PC-3 (cell line): ENCODE results near the gene INF2. TPM values are rescaled to one million over a fixed set of nuclear protein-coding genes. Genes with fewer than 3 reads are reported as not detected.

Experiments used
- ATAC-seq: fragments of 200-7000 bp; cut with Tn5 transposase; 2 replicates; pipeline ENCODE4 v1.9.1; 2020; ENCODE audit warnings: mild to moderate bottlenecking, moderate library complexity
- BruUV-seq: library from RNA; stranded (reverse); fragments of 400-500 nt; replicated peaks from 2 replicates; lab custom pipeline; 2021; lab: Mats Ljungman, UMichigan
- CTCF ChIA-PET: fragments of 300-600 bp; sonication (Branson Sonifier 250); formaldehyde crosslinking; loops from one replicate; lab custom pipeline; 2022; ENCODE audit warnings: antibody characterized with exemption; lab: Charles Lee
- POLR2A ChIA-PET: fragments of 300-600 bp; sonication (Branson Sonifier 250); formaldehyde crosslinking; loops from one replicate; lab custom pipeline; 2022; ENCODE audit warnings: antibody characterized with exemption; ENCODE audit not compliant: unreplicated experiment; lab: Charles Lee
- DNase-seq: peaks from one replicate; pipeline ENCODE4 v3.0.0-alpha.2; 2015
- H2AFZ ChIP-seq: fragments of 300-600 bp; sonication (generic); 2 replicates; pipeline ENCODE4 v1.6.0; 2016; ENCODE audit warnings: antibody characterized with exemption, low read length
- H3F3A ChIP-seq: fragments of 300-600 bp; sonication (generic); one replicate; pipeline ENCODE4 v1.6.0; 2017; ENCODE audit warnings: antibody characterized with exemption, low read length, control low read depth, mild to moderate bottlenecking; ENCODE audit not compliant: unreplicated experiment
- H3K27ac ChIP-seq: fragments of 300-600 bp; sonication (generic); 2 replicates; pipeline ENCODE4 v1.5.1; 2016; ENCODE audit warnings: mild to moderate bottlenecking, low read length
- H3K27me3 ChIP-seq: fragments of 300-600 bp; sonication (generic); 2 replicates; pipeline ENCODE4 v1.6.1; 2016; ENCODE audit warnings: low read length, mixed read lengths
- H3K36me3 ChIP-seq: fragments of 300-600 bp; sonication (generic); 2 replicates; pipeline ENCODE4 v1.6.1; 2016; ENCODE audit warnings: low read depth, mixed run types, low read length, mixed read lengths
- H3K4me1 ChIP-seq: fragments of 300-600 bp; sonication (generic); 2 replicates; pipeline ENCODE4 v1.5.1; 2016; ENCODE audit warnings: low read length; ENCODE audit not compliant: insufficient read depth
- H3K4me2 ChIP-seq: fragments of 300-600 bp; sonication (generic); 2 replicates; pipeline ENCODE4 v1.6.0; 2016; ENCODE audit warnings: low read length
- H3K4me3 ChIP-seq: fragments of 300-600 bp; sonication (generic); 2 replicates; pipeline ENCODE4 v1.5.1; 2016; ENCODE audit warnings: mild to moderate bottlenecking, low read length, mixed read lengths
- H3K79me2 ChIP-seq: fragments of 300-600 bp; sonication (generic); 2 replicates; pipeline ENCODE4 v1.6.1; 2017; ENCODE audit warnings: low read length, mixed read lengths
- H3K9ac ChIP-seq: fragments of 300-600 bp; sonication (generic); 2 replicates; pipeline ENCODE4 v1.6.0; 2016; ENCODE audit warnings: mild to moderate bottlenecking, low read length
- H3K9me2 ChIP-seq: fragments of 300-600 bp; sonication (generic); replicated peaks from 2 replicates; pipeline ENCODE4 v1.6.1; 2016; ENCODE audit warnings: mixed run types, low read length, mixed read lengths
- H3K9me3 ChIP-seq: fragments of 300-600 bp; sonication (generic); 2 replicates; pipeline ENCODE4 v1.6.1; 2016; ENCODE audit warnings: low read length, mixed read lengths
- H4K20me1 ChIP-seq: fragments of 300-600 bp; sonication (generic); 2 replicates; pipeline ENCODE4 v1.6.1; 2016; ENCODE audit warnings: low read length, mixed read lengths
- EZH2 ChIP-seq: fragments of 300-600 bp; sonication (generic); IDR thresholded peaks from one replicate; pipeline ENCODE4 v1.6.1; 2017; ENCODE audit warnings: antibody characterized with exemption, mild to moderate bottlenecking, low read length; ENCODE audit not compliant: unreplicated experiment
- EZH2phosphoT487 ChIP-seq: fragments of 300-600 bp; sonication (generic); IDR thresholded peaks from 2 replicates; pipeline ENCODE4 v1.6.1; 2018; ENCODE audit warnings: mild to moderate bottlenecking, antibody characterized with exemption, low read length, borderline replicate concordance
- intact Hi-C: fragments of 100-400 bp; cut with micrococcal nuclease; formaldehyde crosslinking; loops from 2 replicates; pipeline ENCODE4 v1.9.0; 2023
- total RNA-seq: library from RNA; depleted of rRNA; stranded (reverse); fragments of >200 nt; gene quantifications from 2 replicates; pipeline ENCODE4 v1.2.3, GENCODE V29; 2014
- TF ChIP-seq, protein P1 (sequence below): fragments of 300-600 bp; sonication (generic); conservative IDR thresholded peaks from 2 replicates; pipeline ENCODE4 v1.5.1; 2017; ENCODE audit warnings: antibody characterized with exemption, low read depth, mild to moderate bottlenecking, low read length

INF2 gene
- total RNA-seq, 1 experiment from 2014 or later, result 132 TPM

DNA sequence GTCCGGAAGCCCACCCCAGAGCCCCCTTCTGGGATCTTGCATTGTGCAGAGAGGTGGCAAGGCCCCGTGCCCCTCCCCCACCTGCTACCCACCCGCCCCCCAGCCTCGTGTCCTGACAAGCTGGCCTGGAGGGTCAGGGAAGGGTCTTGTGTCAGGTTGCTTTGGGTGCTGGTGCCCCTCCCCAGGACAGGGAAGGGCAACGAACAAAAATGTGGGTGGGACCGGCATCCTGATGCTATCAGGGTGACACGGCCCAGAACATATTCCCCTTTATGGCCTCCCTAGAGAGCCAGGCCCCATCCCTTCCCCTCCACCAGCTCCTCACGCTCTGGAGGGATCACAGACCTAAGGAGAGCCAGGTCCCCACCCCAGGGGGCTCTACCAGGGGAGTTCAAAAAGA, 46.1 kb upstream of the INF2 start:
- CTCF ChIA-PET, result no interaction called here
- no TSS peak for BruUV-seq

DNA sequence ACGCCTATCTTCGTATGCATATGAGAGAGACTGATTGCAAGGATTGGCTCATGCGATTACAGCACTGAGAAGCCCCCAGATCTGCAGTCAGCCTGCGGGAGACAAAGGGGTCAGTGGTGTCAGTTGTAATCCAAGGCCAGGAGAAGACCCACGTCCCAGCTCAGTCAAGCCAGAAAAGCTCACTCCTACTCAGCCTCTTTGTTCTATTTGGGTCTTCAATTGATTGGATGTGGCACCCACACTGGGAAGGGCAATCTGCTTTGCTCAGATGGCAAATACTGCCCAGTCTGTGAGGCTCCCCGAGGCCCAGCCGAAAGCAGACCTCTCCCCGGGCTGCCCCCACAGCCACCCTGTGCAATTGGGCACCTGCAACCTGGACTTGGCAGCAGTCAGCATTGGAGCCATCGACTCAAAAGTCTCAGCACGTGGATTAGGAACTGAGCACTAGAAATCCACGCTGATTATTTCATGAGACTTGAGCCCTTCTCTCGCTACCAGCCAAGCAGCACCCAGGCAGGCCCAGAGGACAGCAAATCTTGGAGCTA, 45.3 kb upstream of the INF2 start:
- H3K4me3 ChIP-seq, result no peak overlapping the region
- no peaks in the 10 kb centered on the region for H3K36me3 ChIP-seq
- intact Hi-C loops, result loop anchor here (10.0 kb wide), 2 partner anchors 509 to 569 kb away; partner anchors contain the start of gene KIF26A
- no peak overlapping the region for H3K4me2 ChIP-seq
- no peaks in the 10 kb centered on the region for H3K9me3 ChIP-seq
- ChIA-PET POLR2A (no interaction called here), CTCF (no interaction called here)
- H3K79me2 ChIP-seq, result no peaks in the 10 kb centered on the region
- no peak overlapping the region for H3K27ac ChIP-seq
- no peaks in the 10 kb centered on the region for H3K4me1 ChIP-seq
- TF ChIP-seq, protein P1, sequence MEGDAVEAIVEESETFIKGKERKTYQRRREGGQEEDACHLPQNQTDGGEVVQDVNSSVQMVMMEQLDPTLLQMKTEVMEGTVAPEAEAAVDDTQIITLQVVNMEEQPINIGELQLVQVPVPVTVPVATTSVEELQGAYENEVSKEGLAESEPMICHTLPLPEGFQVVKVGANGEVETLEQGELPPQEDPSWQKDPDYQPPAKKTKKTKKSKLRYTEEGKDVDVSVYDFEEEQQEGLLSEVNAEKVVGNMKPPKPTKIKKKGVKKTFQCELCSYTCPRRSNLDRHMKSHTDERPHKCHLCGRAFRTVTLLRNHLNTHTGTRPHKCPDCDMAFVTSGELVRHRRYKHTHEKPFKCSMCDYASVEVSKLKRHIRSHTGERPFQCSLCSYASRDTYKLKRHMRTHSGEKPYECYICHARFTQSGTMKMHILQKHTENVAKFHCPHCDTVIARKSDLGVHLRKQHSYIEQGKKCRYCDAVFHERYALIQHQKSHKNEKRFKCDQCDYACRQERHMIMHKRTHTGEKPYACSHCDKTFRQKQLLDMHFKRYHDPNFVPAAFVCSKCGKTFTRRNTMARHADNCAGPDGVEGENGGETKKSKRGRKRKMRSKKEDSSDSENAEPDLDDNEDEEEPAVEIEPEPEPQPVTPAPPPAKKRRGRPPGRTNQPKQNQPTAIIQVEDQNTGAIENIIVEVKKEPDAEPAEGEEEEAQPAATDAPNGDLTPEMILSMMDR, result no peak
- TF ChIP-seq EZH2phosphoT487 (no peak), EZH2 (no peak)
- no peaks in the 10 kb centered on the region for H3F3A ChIP-seq
- DNase-seq, result no peak
- ATAC-seq, result no peak
- H2AFZ ChIP-seq, result no peak overlapping the region
- H3K9me2 ChIP-seq, result no peaks in the 10 kb centered on the region
- no TSS peak for BruUV-seq
- no peak overlapping the region for H3K9ac ChIP-seq
- H3K27me3 ChIP-seq, result 0 out of 2 replicates have a peak, but pooled peaks cover 4% of the 10 kb centered on the region
- no peaks in the 10 kb centered on the region for H4K20me1 ChIP-seq

More for the DNA sequence above, 46.1 kb upstream of the INF2 start:
- Histone ChIP-seq H3K9ac (no peak overlapping the region), H4K20me1 (no peaks in the 10 kb centered on the region), H3K27me3 (peaks cover 12% of the 10 kb centered on the region), H2AFZ (no peak overlapping the region), H3K9me3 (no peaks in the 10 kb centered on the region), H3K4me1 (no peaks in the 10 kb centered on the region), H3K27ac (no peak overlapping the region), H3F3A (no peaks in the 10 kb centered on the region), H3K36me3 (no peaks in the 10 kb centered on the region), H3K4me3 (no peak overlapping the region), H3K9me2 (no peaks in the 10 kb centered on the region), H3K4me2 (no peak overlapping the region), H3K79me2 (no peaks in the 10 kb centered on the region)
- intact Hi-C loops, result loop anchor here (10.0 kb wide), 2 partner anchors 509 to 569 kb away; partner anchors contain the start of gene KIF26A
- no peak for ATAC-seq
- no peak for TF ChIP-seq EZH2
- TF ChIP-seq, protein P1, result no peak
- no peak for TF ChIP-seq EZH2phosphoT487
- no peak for DNase-seq
- POLR2A ChIA-PET, result no interaction called here

DNA sequence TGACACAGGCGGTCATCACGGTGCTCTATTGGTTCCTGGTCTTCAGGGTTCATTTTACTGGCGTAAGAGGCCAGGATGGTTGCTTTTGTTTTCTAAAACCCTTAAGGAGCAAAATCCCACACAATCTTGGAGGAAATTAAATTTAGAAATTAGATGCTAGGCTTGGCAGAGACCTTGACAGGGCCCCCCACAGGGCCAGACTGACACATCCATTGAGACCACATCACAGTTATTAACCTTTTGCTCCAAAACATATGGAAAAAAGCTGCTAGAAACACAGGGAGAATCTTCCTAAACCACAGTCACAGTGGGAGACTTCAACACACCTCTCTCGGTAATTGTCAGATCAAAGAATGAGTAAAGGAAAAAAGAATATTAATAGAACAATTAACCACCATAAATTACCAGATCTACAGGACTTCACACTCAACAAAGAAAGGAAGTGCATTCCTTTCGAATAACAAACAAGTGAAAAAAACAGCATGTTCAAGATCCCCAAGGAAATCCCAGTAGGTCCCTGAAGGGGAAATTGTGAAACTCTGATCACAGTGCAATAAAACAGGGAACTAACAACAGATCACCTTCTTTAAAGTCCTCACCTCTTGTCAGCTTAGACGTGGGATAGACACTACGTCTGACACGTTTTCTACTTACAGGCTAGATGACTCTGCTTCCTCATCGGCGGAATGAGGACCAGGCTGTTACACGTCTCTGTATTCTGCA, 44.6 kb upstream of the INF2 start:
- TF ChIP-seq, protein P1, result no peak
- no peaks in the 10 kb centered on the region for H3F3A ChIP-seq
- DNase-seq (no peak), ATAC-seq (no peak)
- intact Hi-C loops, result loop anchor here (10.0 kb wide), 2 partner anchors 510 to 570 kb away; partner anchors contain the start of gene KIF26A
- H3K4me1 ChIP-seq, result no peaks in the 10 kb centered on the region
- no peaks in the 10 kb centered on the region for H3K36me3 ChIP-seq
- no peak overlapping the region for H3K4me2 ChIP-seq
- no peak overlapping the region for H3K27ac ChIP-seq
- ChIA-PET CTCF (interaction anchor here (0.6 kb wide), 1 partner anchor 19 kb away, joined by 3 read pairs; no protein-coding TSS in a partner anchor), POLR2A (no interaction called here)
- no peak overlapping the region for H2AFZ ChIP-seq
- H3K27me3 ChIP-seq, result 0 out of 2 replicates have a peak, but pooled peaks cover 4% of the 10 kb centered on the region
- H3K9me2 ChIP-seq, result no peaks in the 10 kb centered on the region
- no peaks in the 10 kb centered on the region for H3K9me3 ChIP-seq
- H3K4me3 ChIP-seq, result no peak overlapping the region
- no TSS peak for BruUV-seq
- H4K20me1 ChIP-seq, result no peaks in the 10 kb centered on the region
- no peak overlapping the region for H3K9ac ChIP-seq
- no peaks in the 10 kb centered on the region for H3K79me2 ChIP-seq
